ENCODE data around the gene SLC3A2. TPM values are rescaled to one million over a fixed set of nuclear protein-coding genes. Genes with fewer than 3 reads are reported as not detected.
A peak's percentile ranks its signal among the peaks of the same experiment; 100 is the strongest.

Gene SLC3A2
- total and polyA plus RNA-seq, 11 donors = 26.6 to 103 (median 59.1) TPM

GRCh38 chr11:62889484-62890437 is 9.1 kb downstream of the SLC3A2 start:
- H3K4me1 ChIP-seq = peaks cover 0 to 32% (median 6%) of the 10 kb centered on the region in 12 donors
- DNase-seq (no peak), ATAC-seq (peak in 2 of 4 donors; percentile 8)
- WGBS, 4 donors = 62 to 71% (median 67%) methylated on average over 11 of the region's 11 CpGs
- no peaks in the 10 kb centered on the region for H3K9me3 ChIP-seq
- no peaks in the 10 kb centered on the region for H3K27me3 ChIP-seq
- H3K27ac ChIP-seq = peak overlapping the region in 5 of 12 donors; percentile 4 to 76 (median 29)
- intact Hi-C loops (cut with DNase I) = no loop called here
- H3K4me3 ChIP-seq = no peak overlapping the region
- TF ChIP-seq POLR2A (IDR thresholded peaks at IDR 0.05) (no peak), CTCF (IDR thresholded peaks at IDR 0.05) (no peak)
- H3K36me3 ChIP-seq = peaks cover 5 to 53% (median 49%) of the 10 kb centered on the region in 9 donors

- 85 to 88% (median 86%) methylated on average over 10 of the region's 10 CpGs for WGBS, 4 donors
- ATAC-seq (no peak), DNase-seq (no peak)
- Histone ChIP-seq H3K4me1 (peaks cover 0 to 25% (median 5%) of the 10 kb centered on the region in 12 donors), H3K36me3 (peaks cover 5 to 28% (median 24%) of the 10 kb centered on the region in 9 donors), H3K4me3 (no peak overlapping the region), H3K9me3 (no peaks in the 10 kb centered on the region), H3K27ac (peak overlapping the region in 1 of 12 donors; percentile 63), H3K27me3 (no peaks in the 10 kb centered on the region)
- intact Hi-C loops (cut with DNase I) = no loop called here
- TF ChIP-seq CTCF (IDR thresholded peaks at IDR 0.05) = no peak
- no peak for TF ChIP-seq POLR2A (IDR thresholded peaks at IDR 0.05)
Observed at GRCh38 chr11:62892077-62892922, 11.6 kb downstream of the SLC3A2 start.

GRCh38 chr11:62895501-62895900 is 14.8 kb downstream of the SLC3A2 start:
- intact Hi-C loops (cut with DNase I) = no loop called here
- no peaks in the 10 kb centered on the region for H3K36me3 ChIP-seq
- TF ChIP-seq CTCF (IDR thresholded peaks at IDR 0.05) (no peak), POLR2A (IDR thresholded peaks at IDR 0.05) (no peak)
- no peaks in the 10 kb centered on the region for H3K27me3 ChIP-seq
- DNase-seq = no peak
- H3K4me1 ChIP-seq = peaks cover 0 to 11% (median 3%) of the 10 kb centered on the region in 12 donors
- H3K27ac ChIP-seq = peak overlapping the region in 1 of 12 donors; percentile 30
- H3K4me3 ChIP-seq = no peak overlapping the region
- no peak for ATAC-seq
- no peaks in the 10 kb centered on the region for H3K9me3 ChIP-seq
- WGBS, 4 donors = 74 to 86% (median 77%) methylated on average over 6 of the region's 6 CpGs
